ENCODE results near the gene PIPOX.

DNA sequence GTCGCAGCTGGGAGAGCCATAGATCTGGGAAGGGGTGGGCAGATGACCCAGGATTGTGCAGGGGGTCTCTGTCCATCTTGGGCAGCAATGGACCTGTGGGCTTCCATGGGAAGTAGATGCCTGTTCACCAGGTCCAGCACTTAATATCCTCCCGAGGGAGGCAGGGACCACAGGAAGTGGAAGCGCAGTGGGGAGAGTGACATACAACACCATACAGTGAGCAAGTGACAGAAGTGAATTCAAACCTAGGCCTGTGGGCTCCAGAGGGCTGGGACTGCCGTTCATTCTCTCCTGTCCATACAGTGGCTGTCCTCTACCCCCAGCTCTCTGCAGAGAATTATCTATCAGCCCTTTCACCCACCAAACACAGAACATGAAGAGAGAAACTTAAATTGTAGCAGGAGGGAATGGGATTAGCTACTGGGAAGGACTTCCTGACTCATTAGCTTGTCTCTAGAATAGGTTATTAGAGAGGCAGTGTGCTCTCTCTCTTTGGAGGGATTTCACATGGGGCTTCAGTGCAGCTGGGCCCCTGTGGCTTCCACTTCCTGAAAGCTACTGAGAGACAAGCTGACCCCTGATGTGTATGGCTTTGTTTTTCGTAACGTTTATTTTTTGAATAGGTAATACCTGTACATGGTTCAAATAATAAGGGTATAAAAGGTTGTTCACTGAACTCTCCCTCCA is 24.0 kb upstream of the PIPOX start:
- TF ChIP-seq SIN3A (IDR thresholded peaks at IDR 0.05; ENCODE audit: borderline replicate concordance, insufficient read depth, low read length), result no peak
- TF ChIP-seq, protein P1, sequence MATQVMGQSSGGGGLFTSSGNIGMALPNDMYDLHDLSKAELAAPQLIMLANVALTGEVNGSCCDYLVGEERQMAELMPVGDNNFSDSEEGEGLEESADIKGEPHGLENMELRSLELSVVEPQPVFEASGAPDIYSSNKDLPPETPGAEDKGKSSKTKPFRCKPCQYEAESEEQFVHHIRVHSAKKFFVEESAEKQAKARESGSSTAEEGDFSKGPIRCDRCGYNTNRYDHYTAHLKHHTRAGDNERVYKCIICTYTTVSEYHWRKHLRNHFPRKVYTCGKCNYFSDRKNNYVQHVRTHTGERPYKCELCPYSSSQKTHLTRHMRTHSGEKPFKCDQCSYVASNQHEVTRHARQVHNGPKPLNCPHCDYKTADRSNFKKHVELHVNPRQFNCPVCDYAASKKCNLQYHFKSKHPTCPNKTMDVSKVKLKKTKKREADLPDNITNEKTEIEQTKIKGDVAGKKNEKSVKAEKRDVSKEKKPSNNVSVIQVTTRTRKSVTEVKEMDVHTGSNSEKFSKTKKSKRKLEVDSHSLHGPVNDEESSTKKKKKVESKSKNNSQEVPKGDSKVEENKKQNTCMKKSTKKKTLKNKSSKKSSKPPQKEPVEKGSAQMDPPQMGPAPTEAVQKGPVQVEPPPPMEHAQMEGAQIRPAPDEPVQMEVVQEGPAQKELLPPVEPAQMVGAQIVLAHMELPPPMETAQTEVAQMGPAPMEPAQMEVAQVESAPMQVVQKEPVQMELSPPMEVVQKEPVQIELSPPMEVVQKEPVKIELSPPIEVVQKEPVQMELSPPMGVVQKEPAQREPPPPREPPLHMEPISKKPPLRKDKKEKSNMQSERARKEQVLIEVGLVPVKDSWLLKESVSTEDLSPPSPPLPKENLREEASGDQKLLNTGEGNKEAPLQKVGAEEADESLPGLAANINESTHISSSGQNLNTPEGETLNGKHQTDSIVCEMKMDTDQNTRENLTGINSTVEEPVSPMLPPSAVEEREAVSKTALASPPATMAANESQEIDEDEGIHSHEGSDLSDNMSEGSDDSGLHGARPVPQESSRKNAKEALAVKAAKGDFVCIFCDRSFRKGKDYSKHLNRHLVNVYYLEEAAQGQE (IDR thresholded peaks at IDR 0.05; ENCODE audit: insufficient read depth in 1 of 2, low read depth in 2 of 2, low read length in 2 of 2), result no peak
- no peak for TF ChIP-seq TAF1 (IDR thresholded peaks at IDR 0.05; ENCODE audit: borderline replicate concordance, insufficient read depth, low read length)

Measured in PFSK-1 (cell line).